NCI-H446 treated with DMSO at 0.1 percent for 48 hours (cell line): ENCODE measurements around the gene XRN1.
"Not testable (repeated sequence)": the region's sequence is repeated elsewhere in the genome, so short reads cannot be mapped to it uniquely, and the experiment has no call there.

Source experiments
- DNase-seq: peaks from one replicate; lab custom pipeline; 2025; lab: John Stamatoyannopoulos, UW

Gene XRN1

GRCh38 chr3:142324275-142324953 lies 123.4 kb downstream of the XRN1 start:
- not testable (repeated sequence) for DNase-seq

GRCh38 chr3:142319912-142320311 lies 127.9 kb downstream of the XRN1 start:
- DNase-seq = no peak

- no peak for DNase-seq
Measured at GRCh38 chr3:142319094-142319493, 128.7 kb downstream of the XRN1 start.

GRCh38 chr3:142318331-142318730 lies 129.5 kb downstream of the XRN1 start:
- DNase-seq = no peak

GRCh38 chr3:142315978-142316388 lies 131.9 kb downstream of the XRN1 start:
- DNase-seq = not testable (repeated sequence)

GRCh38 chr3:142315083-142315482 lies 132.8 kb downstream of the XRN1 start:
- no peak for DNase-seq

- DNase-seq = no peak
Measured at GRCh38 chr3:142310439-142310838, 137.4 kb downstream of the XRN1 start.

GRCh38 chr3:142302847-142303246 lies 145.0 kb downstream of the XRN1 start:
- DNase-seq = not testable (repeated sequence)

GRCh38 chr3:142298626-142299025 lies 149.2 kb downstream of the XRN1 start:
- no peak for DNase-seq

GRCh38 chr3:142296507-142296906 lies 151.3 kb downstream of the XRN1 start:
- no peak for DNase-seq

GRCh38 chr3:142287866-142288638 lies 159.8 kb downstream of the XRN1 start:
- no peak for DNase-seq

- DNase-seq = no peak
Measured at GRCh38 chr3:142285083-142285517, 162.7 kb downstream of the XRN1 start.

- no peak for DNase-seq
Measured at GRCh38 chr3:142282503-142282902, 165.3 kb downstream of the XRN1 start.

GRCh38 chr3:142281474-142281873 lies 166.4 kb downstream of the XRN1 start:
- DNase-seq = no peak

GRCh38 chr3:142279965-142280590 lies 167.8 kb downstream of the XRN1 start:
- peak; percentile 87 for DNase-seq

- no peak for DNase-seq
Measured at GRCh38 chr3:142278451-142278850, 169.4 kb downstream of the XRN1 start.

GRCh38 chr3:142276781-142277180 lies 171.1 kb downstream of the XRN1 start:
- peak; percentile 8 for DNase-seq

- DNase-seq = no peak
Measured at GRCh38 chr3:142275856-142276255, 172.0 kb downstream of the XRN1 start.

- no peak for DNase-seq
Measured at GRCh38 chr3:142274908-142275307, 172.9 kb downstream of the XRN1 start.

- peak; percentile 62 for DNase-seq
Measured at GRCh38 chr3:142273501-142273900, 174.3 kb downstream of the XRN1 start.

- no peak for DNase-seq
Measured at GRCh38 chr3:142272200-142272891, 175.5 kb downstream of the XRN1 start.

GRCh38 chr3:142270407-142270806 lies 177.4 kb downstream of the XRN1 start:
- no peak for DNase-seq
